Measurements from ENCODE around the gene AKT3. TPM values are rescaled to one million over a fixed set of nuclear protein-coding genes. Genes with fewer than 3 reads are reported as not detected.

The AKT3 gene
- total RNA-seq, 1 donor from 2014 or later, result 107 TPM

DNA sequence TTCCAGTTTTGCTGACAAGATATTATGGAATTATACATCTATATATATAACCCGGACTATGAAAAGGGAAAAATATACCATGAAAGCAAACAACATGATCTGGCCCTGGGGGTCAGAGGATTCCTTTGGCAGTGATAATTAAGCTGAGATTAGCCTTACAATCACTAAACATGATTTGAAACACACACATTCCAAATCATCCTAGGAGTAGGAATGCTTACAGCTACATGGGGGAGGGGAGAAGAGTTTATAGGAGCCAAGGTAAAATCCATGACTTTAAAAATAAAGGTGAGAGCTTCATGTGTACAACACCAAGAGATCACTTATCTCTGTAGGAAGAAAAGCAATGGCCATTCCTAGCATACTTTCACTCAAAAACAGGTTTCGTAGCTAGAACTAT lies 57.6 kb downstream of the AKT3 start:
- Mint-ChIP-seq H3K27me3 (ENCODE audit: unreplicated experiment) (no peaks in the 10 kb centered on the region), H3K9me3 (ENCODE audit: unreplicated experiment) (no peaks in the 10 kb centered on the region), H3K27ac (ENCODE audit: unreplicated experiment) (no peak overlapping the region), H3K36me3 (ENCODE audit: unreplicated experiment) (peaks cover 11% of the 10 kb centered on the region), H3K4me3 (ENCODE audit: unreplicated experiment) (no peak overlapping the region), H3K4me1 (ENCODE audit: unreplicated experiment) (peaks cover 33% of the 10 kb centered on the region)
- TF ChIP-seq, protein P1, sequence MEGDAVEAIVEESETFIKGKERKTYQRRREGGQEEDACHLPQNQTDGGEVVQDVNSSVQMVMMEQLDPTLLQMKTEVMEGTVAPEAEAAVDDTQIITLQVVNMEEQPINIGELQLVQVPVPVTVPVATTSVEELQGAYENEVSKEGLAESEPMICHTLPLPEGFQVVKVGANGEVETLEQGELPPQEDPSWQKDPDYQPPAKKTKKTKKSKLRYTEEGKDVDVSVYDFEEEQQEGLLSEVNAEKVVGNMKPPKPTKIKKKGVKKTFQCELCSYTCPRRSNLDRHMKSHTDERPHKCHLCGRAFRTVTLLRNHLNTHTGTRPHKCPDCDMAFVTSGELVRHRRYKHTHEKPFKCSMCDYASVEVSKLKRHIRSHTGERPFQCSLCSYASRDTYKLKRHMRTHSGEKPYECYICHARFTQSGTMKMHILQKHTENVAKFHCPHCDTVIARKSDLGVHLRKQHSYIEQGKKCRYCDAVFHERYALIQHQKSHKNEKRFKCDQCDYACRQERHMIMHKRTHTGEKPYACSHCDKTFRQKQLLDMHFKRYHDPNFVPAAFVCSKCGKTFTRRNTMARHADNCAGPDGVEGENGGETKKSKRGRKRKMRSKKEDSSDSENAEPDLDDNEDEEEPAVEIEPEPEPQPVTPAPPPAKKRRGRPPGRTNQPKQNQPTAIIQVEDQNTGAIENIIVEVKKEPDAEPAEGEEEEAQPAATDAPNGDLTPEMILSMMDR (IDR thresholded peaks at IDR 0.05), result no peak
- DNase-seq (ENCODE audit: extremely low spot score, unreplicated experiment), result no peak

DNA sequence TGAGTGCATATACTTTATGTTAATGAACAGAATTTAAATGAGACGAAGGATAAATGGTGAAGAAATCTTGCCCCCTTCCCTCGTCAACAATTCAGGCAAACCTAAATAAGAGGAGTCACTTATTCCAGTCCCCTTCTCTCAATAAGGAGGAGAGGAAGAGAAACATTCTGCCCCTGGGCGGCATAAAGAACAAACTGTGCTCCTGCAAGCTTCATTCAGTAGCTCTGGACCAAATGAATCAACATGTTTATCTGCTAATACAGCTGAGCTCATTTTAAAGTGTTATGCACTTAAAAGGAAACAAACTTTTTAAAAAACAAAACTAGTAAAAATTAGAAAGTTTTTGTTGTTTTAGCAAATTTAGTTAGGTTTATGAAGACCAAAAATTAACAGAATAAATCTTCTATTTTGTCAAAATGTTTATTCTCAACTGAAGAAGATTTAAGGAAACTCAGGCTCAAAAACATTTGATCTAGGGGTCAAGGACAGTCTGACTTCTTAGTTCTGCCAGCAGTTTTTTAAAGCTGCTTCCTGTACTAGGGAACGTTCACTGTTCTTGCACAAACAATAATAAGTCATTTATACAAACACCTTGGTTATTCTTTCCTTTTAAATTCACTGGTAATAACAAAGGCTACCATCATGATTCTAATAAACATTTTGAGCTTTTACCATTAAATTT lies 58.3 kb downstream of the AKT3 start:
- Mint-ChIP-seq H3K27ac (ENCODE audit: unreplicated experiment) (peak overlapping the region; percentile 28), H3K36me3 (ENCODE audit: unreplicated experiment) (peaks cover 7% of the 10 kb centered on the region), H3K4me3 (ENCODE audit: unreplicated experiment) (no peak overlapping the region), H3K9me3 (ENCODE audit: unreplicated experiment) (no peaks in the 10 kb centered on the region), H3K27me3 (ENCODE audit: unreplicated experiment) (no peaks in the 10 kb centered on the region), H3K4me1 (ENCODE audit: unreplicated experiment) (peaks cover 39% of the 10 kb centered on the region)
- TF ChIP-seq, protein P1 (IDR thresholded peaks at IDR 0.05), result no peak
- no peak for DNase-seq (ENCODE audit: extremely low spot score, unreplicated experiment)

DNA sequence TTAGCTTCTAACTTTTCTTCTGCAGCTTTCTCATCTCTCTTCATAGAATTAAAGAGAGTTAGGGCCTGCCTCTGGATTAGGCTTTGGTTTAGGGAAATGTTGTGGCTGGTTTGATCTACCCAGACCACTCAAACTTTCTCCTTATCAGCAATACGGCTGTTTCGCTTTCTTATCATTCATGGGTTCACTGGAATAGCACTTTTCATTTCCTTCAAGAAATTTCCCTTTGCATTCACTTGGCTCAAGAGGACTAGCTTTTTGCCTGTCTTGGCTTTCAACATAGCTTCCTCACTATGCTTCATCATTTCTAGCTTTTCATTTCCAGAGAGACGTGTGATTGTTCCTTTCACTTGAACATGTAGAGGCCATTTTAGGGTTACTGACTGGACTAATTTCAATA lies 59.6 kb downstream of the AKT3 start:
- no peaks in the 10 kb centered on the region for H3K9me3 Mint-ChIP-seq (ENCODE audit: unreplicated experiment)
- no peak overlapping the region for H3K4me3 Mint-ChIP-seq (ENCODE audit: unreplicated experiment)
- peaks cover 3% of the 10 kb centered on the region for H3K36me3 Mint-ChIP-seq (ENCODE audit: unreplicated experiment)
- H3K4me1 Mint-ChIP-seq (ENCODE audit: unreplicated experiment), result peaks cover 52% of the 10 kb centered on the region
- H3K27me3 Mint-ChIP-seq (ENCODE audit: unreplicated experiment), result no peaks in the 10 kb centered on the region
- TF ChIP-seq, protein P1 (IDR thresholded peaks at IDR 0.05), result no peak
- DNase-seq (ENCODE audit: extremely low spot score, unreplicated experiment), result no peak
- H3K27ac Mint-ChIP-seq (ENCODE audit: unreplicated experiment), result no peak overlapping the region

DNA sequence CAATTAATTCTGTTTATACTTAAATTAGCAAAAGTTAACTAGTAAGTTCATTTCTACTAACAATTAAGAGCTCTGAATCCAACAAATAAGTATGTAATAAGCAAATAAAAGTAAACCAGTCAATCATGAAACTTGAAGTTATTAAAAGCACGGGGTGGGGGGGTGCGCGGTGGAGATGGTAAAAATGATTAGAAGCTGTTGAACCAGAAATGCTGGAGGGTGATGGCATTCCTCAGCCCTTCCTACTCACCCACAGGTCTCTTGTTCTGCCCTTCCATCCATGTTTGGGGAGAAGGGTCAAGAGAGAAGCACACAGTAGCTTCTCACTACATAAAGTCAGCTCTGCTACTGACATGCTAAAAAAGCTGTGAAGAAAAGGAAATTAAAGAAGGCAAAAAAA lies 63.5 kb downstream of the AKT3 start:
- no peak overlapping the region for H3K27ac Mint-ChIP-seq (ENCODE audit: unreplicated experiment)
- no peak for DNase-seq (ENCODE audit: extremely low spot score, unreplicated experiment)
- TF ChIP-seq, protein P1 (IDR thresholded peaks at IDR 0.05), result no peak
- peaks cover 39% of the 10 kb centered on the region for H3K4me1 Mint-ChIP-seq (ENCODE audit: unreplicated experiment)
- no peaks in the 10 kb centered on the region for H3K36me3 Mint-ChIP-seq (ENCODE audit: unreplicated experiment)
- H3K27me3 Mint-ChIP-seq (ENCODE audit: unreplicated experiment), result no peaks in the 10 kb centered on the region
- no peaks in the 10 kb centered on the region for H3K9me3 Mint-ChIP-seq (ENCODE audit: unreplicated experiment)
- H3K4me3 Mint-ChIP-seq (ENCODE audit: unreplicated experiment), result no peak overlapping the region

DNA sequence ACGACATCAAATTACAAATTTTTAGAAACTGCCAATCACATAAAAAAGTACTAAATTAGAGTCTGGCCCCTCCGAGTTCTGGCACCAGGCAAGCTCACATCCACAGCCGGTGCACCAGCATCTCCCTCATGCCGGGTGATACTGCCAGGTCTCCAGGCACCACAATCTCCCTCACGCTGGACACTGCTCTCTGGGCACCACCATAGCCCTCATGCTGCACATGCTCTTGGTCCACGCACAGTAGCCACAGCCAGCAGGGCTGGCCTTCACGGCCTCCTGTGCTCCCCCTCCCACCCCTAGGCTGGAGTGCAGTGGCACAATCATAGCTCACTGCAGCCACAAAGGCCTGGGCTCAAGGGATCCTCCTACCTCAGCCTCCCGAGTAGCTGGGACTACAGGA lies 65.5 kb downstream of the AKT3 start:
- no peaks in the 10 kb centered on the region for H3K36me3 Mint-ChIP-seq (ENCODE audit: unreplicated experiment)
- H3K27me3 Mint-ChIP-seq (ENCODE audit: unreplicated experiment), result no peaks in the 10 kb centered on the region
- TF ChIP-seq, protein P1 (IDR thresholded peaks at IDR 0.05), result no peak
- H3K4me3 Mint-ChIP-seq (ENCODE audit: unreplicated experiment), result no peak overlapping the region
- no peak for DNase-seq (ENCODE audit: extremely low spot score, unreplicated experiment)
- peaks cover 33% of the 10 kb centered on the region for H3K4me1 Mint-ChIP-seq (ENCODE audit: unreplicated experiment)
- H3K9me3 Mint-ChIP-seq (ENCODE audit: unreplicated experiment), result no peaks in the 10 kb centered on the region
- H3K27ac Mint-ChIP-seq (ENCODE audit: unreplicated experiment), result no peak overlapping the region
